WTC11 (cell line): ENCODE measurements around the gene RRAS. TPM values are rescaled to one million over a fixed set of nuclear protein-coding genes. Genes with fewer than 3 reads are reported as not detected.

Experiments
- ATAC-seq: fragments of 200-7000 bp; cut with Tn5 transposase; 2 replicates; pipeline ENCODE4 v1.10.0; 2021; ENCODE audit warnings: mild to moderate bottlenecking, moderate library complexity
- CTCF ChIA-PET: fragments of 300-600 bp; sonication (Branson Sonifier 250); formaldehyde crosslinking; loops from one replicate; lab custom pipeline; 2021; ENCODE audit warnings: antibody characterized with exemption; lab: Charles Lee
- POLR2A ChIA-PET: fragments of 350-600 bp; sonication (Branson Sonifier 250); formaldehyde crosslinking; loops from one replicate; lab custom pipeline; 2021; ENCODE audit warnings: antibody characterized with exemption; lab: Charles Lee
- DNase-seq: peaks from one replicate; pipeline ENCODE4 v3.0.0; 2021; ENCODE audit warnings: low spot score
- H3K27ac Mint-ChIP-seq: 2 replicates; pipeline ENCODE4 v1.8.0; 2021; ENCODE audit warnings: mixed read lengths
- H3K27me3 Mint-ChIP-seq: 2 replicates; pipeline ENCODE4 v1.8.0; 2021; ENCODE audit warnings: low read depth, mild to moderate bottlenecking, moderate library complexity, mixed read lengths
- H3K36me3 Mint-ChIP-seq: 2 replicates; pipeline ENCODE4 v1.8.0; 2021; ENCODE audit warnings: mixed read lengths
- H3K4me1 Mint-ChIP-seq: 2 replicates; pipeline ENCODE4 v1.8.0; 2022; ENCODE audit warnings: mixed read lengths
- H3K4me3 Mint-ChIP-seq: 2 replicates; pipeline ENCODE4 v1.8.0; 2021; ENCODE audit warnings: mild to moderate bottlenecking, moderate library complexity, mixed read lengths
- H3K9me3 Mint-ChIP-seq: 2 replicates; pipeline ENCODE4 v1.8.0; 2021; ENCODE audit warnings: mixed read lengths
- AR ChIP-seq: fragments of 250-450 bp; sonication (Bioruptor Pico); IDR thresholded peaks from 2 replicates; pipeline ENCODE4 v1.9.0; 2021; ENCODE audit warnings: mild to moderate bottlenecking
- CBFB ChIP-seq: sonication (generic); formaldehyde crosslinking; IDR thresholded peaks from 2 replicates; pipeline ENCODE4 v1.8.1; 2022; ENCODE audit warnings: mild to moderate bottlenecking, low read depth, missing genetic modification reagents
- E2F1 ChIP-seq: sonication (generic); formaldehyde crosslinking; IDR thresholded peaks from 2 replicates; pipeline ENCODE4 v1.8.0; 2022; ENCODE audit warnings: mild to moderate bottlenecking, missing genetic modification reagents
- ERG ChIP-seq: fragments of 250-450 bp; sonication (Bioruptor Pico); IDR thresholded peaks from 2 replicates; pipeline ENCODE4 v1.8.0; 2021; ENCODE audit warnings: mild to moderate bottlenecking
- IRF1 ChIP-seq: sonication (generic); formaldehyde crosslinking; IDR thresholded peaks from 2 replicates; pipeline ENCODE4 v1.8.0; 2023; ENCODE audit warnings: missing genetic modification reagents
- MAX ChIP-seq: sonication (generic); formaldehyde crosslinking; IDR thresholded peaks from 2 replicates; pipeline ENCODE4 v1.8.0; 2022; ENCODE audit warnings: mild to moderate bottlenecking, missing genetic modification reagents
- OVOL2 ChIP-seq: fragments of 250-450 bp; sonication (Bioruptor Pico); IDR thresholded peaks from 2 replicates; pipeline ENCODE4 v1.9.0; 2021; ENCODE audit warnings: mild to moderate bottlenecking, borderline replicate concordance
- PRDM15 ChIP-seq: sonication (generic); formaldehyde crosslinking; IDR thresholded peaks from 2 replicates; pipeline ENCODE4 v1.8.0; 2022; ENCODE audit warnings: missing genetic modification reagents
- RELA ChIP-seq: sonication (generic); formaldehyde crosslinking; IDR thresholded peaks from 2 replicates; pipeline ENCODE4 v1.8.1; 2022; ENCODE audit warnings: missing genetic modification reagents, mild to moderate bottlenecking, borderline replicate concordance
- SMAD4 ChIP-seq: sonication (generic); formaldehyde crosslinking; IDR thresholded peaks from 2 replicates; pipeline ENCODE4 v1.8.0; 2022; ENCODE audit warnings: mild to moderate bottlenecking, missing genetic modification reagents
- ZNF425 ChIP-seq: fragments of 250-450 bp; sonication (Bioruptor Pico); conservative IDR thresholded peaks from 2 replicates; pipeline ENCODE4 v1.9.0; 2021; ENCODE audit warnings: mild to moderate bottlenecking
- total RNA-seq: library from RNA; stranded (reverse); gene quantifications from 3 replicates; pipeline ENCODE4 v1.2.3, GENCODE V29; 2021

RRAS gene
- total RNA-seq, 1 experiment from 2014 or later, result 11.4 TPM

- DNase-seq (no peak), ATAC-seq (no peak)
- Mint-ChIP-seq H3K4me1 (peaks cover 7% of the 10 kb centered on the region), H3K27ac (no peak overlapping the region), H3K4me3 (no peak overlapping the region), H3K27me3 (no peaks in the 10 kb centered on the region)
- POLR2A ChIA-PET, result no interaction called here
- CTCF ChIA-PET, result no interaction called here
- no peak for TF ChIP-seq MAX
- TF ChIP-seq ZNF425 (CRISPR knock-in tag), result no peak
- TF ChIP-seq IRF1, result no peak
- TF ChIP-seq ERG, result no peak
- TF ChIP-seq PRDM15, result no peak
- TF ChIP-seq CBFB (CRISPR knock-in tag), result no peak
- no peak for TF ChIP-seq RELA (CRISPR knock-in tag)
- no peak for TF ChIP-seq OVOL2 (CRISPR knock-in tag)
- TF ChIP-seq AR (CRISPR knock-in tag), result no peak
- TF ChIP-seq E2F1 (CRISPR knock-in tag), result no peak
- TF ChIP-seq SMAD4, result no peak
- TF ChIP-seq, all 79 proteins: peak for 0
- Mint-ChIP-seq H3K9me3 (no peaks in the 10 kb centered on the region), H3K36me3 (peaks cover 48% of the 10 kb centered on the region)
These were observed 12.0 kb upstream of the RRAS start for GRCh38 chr19:49651820-49652550.
